Mucosa of descending colon (tissue), 3 donors: ENCODE results near the gene TBC1D12. TPM values are rescaled to one million over a fixed set of nuclear protein-coding genes. Genes with fewer than 3 reads are reported as not detected.
"Not testable (repeated sequence)": the region's sequence is repeated elsewhere in the genome, so short reads cannot be mapped to it uniquely, and the experiment has no call there.

Experiments
- ATAC-seq: fragments of 200-7000 bp; cut with Tn5 transposase; one replicate; pipeline ENCODE4 v1.9.1; 2020; ENCODE audit warnings: mild to moderate bottlenecking, moderate library complexity
- DNase-seq, 3 donors: peaks; one replicate each; pipeline ENCODE4 v3.0.0-alpha.2; 2020
- H3K36me3 ChIP-seq: fragments of 200-600 bp; one replicate; pipeline ENCODE4 v1.8.0; 2021; ENCODE audit warnings: low read depth, mild to moderate bottlenecking
- H3K4me1 ChIP-seq: fragments of 200-600 bp; one replicate; pipeline ENCODE4 v1.8.0; 2021; ENCODE audit warnings: low read depth, mild to moderate bottlenecking
- H3K4me3 ChIP-seq: fragments of 200-600 bp; one replicate; pipeline ENCODE4 v1.8.0; 2021; ENCODE audit warnings: mild to moderate bottlenecking
- H3K9me3 ChIP-seq: fragments of 200-600 bp; one replicate; pipeline ENCODE4 v1.8.0; 2021; ENCODE audit warnings: mild to moderate bottlenecking
- intact Hi-C, 2 donors: fragments of 100-400 bp; cut with DNase I in 1 of 2; cut with micrococcal nuclease in 1 of 2; formaldehyde crosslinking; loops; one replicate each; pipeline versions ENCODE4 v1.11.0 to v1.11.1; 2022; cut with DNase I, micrococcal nuclease
- total RNA-seq, 3 donors: library from RNA; stranded (reverse); fragmentation: NEBNext Ultra II Directional in 2 of 3; extraction: Animal tissue kit (Norgen Biotek cat#: 25700) in 2 of 3; gene quantifications; one replicate each; pipeline versions ENCODE4 v1.2.1 to v1.2.4, GENCODE V29; 2021 to 2023
- TF ChIP-seq, protein P1 (sequence below): fragments of 200-600 bp; IDR thresholded peaks from one replicate; pipeline ENCODE4 v1.8.0; 2022; ENCODE audit warnings: antibody characterized with exemption, mild to moderate bottlenecking
- donor health status: DM: no; HTN: no; CAD: no; lungs with moderate emphysema.
- donor health status: DM: no; HTN: no; CAD: no.
- donor health status: DM: no; HTN: yes; CAD: no.

TBC1D12 gene
- total RNA-seq, 3 donors from 2014 or later, result 13.6 to 20.2 (median 18.5) TPM

DNA sequence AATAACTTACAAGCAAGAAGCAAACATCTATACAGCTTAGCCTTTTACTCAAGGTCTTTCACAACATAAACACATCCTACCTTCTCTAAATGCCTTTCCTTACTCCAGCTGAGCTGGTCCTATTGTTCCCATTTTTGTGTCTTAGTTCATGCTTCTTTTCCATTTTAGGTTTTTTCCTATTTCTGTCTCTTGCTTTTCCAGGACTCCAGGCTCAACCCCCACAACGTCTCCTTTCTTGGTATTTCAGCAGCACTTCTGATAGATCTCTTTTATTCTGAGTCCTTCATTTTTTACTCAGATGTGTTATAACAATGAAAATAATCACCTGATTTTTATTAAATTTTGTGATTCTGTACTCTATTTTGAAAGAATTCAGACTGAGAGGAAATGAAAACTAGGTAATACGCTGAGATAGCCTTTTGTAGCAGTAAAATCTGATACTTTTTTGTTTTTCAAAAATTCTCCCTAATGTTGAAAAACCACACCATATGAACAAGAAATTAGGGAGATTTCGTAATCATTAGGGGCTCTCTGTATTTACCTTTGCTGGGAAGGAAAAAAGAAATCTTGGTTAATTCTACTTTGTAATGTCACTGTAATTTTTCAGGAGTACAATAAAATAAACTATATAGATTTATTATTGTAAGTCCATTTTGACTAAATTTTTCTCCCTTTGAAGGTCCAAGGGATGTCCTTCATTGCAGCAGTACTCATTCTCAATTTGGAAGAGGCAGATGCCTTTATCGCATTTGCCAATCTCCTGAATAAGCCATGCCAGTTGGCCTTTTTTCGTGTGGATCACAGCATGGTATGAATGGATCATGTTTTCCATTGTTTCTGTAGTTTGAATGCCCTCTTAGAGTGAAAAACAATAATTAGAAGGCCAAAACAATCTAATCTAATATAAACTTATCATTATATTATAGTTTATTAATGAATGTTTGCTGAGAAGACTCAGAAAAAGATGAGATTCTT, 119.2 kb downstream of the TBC1D12 start:
- Histone ChIP-seq H3K9me3 (no peaks in the 10 kb centered on the region), H3K4me3 (no peak overlapping the region), H3K36me3 (no peaks in the 10 kb centered on the region), H3K4me1 (no peaks in the 10 kb centered on the region)
- DNase-seq (no peak), ATAC-seq (no peak)
- intact Hi-C loops, result no loop called here
- TF ChIP-seq, protein P1, sequence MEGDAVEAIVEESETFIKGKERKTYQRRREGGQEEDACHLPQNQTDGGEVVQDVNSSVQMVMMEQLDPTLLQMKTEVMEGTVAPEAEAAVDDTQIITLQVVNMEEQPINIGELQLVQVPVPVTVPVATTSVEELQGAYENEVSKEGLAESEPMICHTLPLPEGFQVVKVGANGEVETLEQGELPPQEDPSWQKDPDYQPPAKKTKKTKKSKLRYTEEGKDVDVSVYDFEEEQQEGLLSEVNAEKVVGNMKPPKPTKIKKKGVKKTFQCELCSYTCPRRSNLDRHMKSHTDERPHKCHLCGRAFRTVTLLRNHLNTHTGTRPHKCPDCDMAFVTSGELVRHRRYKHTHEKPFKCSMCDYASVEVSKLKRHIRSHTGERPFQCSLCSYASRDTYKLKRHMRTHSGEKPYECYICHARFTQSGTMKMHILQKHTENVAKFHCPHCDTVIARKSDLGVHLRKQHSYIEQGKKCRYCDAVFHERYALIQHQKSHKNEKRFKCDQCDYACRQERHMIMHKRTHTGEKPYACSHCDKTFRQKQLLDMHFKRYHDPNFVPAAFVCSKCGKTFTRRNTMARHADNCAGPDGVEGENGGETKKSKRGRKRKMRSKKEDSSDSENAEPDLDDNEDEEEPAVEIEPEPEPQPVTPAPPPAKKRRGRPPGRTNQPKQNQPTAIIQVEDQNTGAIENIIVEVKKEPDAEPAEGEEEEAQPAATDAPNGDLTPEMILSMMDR, result no peak

DNA sequence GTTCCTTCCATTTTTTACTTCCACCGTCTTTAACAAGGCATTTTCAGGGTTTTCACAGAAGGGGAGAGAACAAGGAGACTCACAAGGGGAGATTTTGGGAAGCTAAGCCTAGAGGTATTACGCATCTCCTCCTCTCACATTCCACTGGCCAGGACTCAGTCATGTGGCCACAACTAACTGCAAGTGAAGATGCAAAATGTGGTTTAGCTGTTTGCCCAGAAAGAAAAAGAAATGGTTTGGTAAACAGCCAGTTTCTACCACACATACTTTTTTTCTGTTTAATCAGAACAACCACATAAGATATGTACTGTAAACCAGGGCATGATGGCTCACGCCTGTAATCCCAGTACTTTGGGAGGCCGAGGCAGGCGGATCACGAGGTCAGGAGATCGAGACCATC, 121.8 kb downstream of the TBC1D12 start:
- ATAC-seq, result no peak
- Histone ChIP-seq H3K36me3 (no peaks in the 10 kb centered on the region), H3K4me1 (no peaks in the 10 kb centered on the region), H3K4me3 (no peak overlapping the region), H3K9me3 (no peaks in the 10 kb centered on the region)
- TF ChIP-seq, protein P1, result no peak
- DNase-seq, result no peak
- intact Hi-C loops, result no loop called here

DNA sequence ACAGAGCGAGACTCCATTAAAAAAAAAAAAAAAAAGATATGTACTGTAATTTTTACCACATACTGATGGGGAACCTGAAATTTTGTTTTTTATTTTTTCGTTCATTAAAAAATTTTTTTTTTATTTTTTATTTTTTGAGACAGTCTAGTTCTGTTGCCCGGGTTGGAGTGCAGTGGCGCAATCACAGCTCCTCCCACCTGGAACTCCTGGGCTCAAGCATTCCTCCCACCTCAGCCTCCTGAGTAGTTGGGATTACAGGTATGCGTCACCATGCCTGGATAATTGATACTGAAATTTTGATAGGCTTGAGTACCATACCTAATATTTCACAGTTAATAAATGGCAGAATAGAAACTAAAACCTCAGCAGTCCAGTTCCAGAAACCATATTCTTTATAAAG, 122.4 kb downstream of the TBC1D12 start:
- ATAC-seq (no peak), DNase-seq (no peak)
- Histone ChIP-seq H3K4me3 (no peak overlapping the region), H3K36me3 (no peaks in the 10 kb centered on the region), H3K4me1 (no peaks in the 10 kb centered on the region), H3K9me3 (no peaks in the 10 kb centered on the region)
- intact Hi-C loops, result no loop called here
- TF ChIP-seq, protein P1, result no peak

DNA sequence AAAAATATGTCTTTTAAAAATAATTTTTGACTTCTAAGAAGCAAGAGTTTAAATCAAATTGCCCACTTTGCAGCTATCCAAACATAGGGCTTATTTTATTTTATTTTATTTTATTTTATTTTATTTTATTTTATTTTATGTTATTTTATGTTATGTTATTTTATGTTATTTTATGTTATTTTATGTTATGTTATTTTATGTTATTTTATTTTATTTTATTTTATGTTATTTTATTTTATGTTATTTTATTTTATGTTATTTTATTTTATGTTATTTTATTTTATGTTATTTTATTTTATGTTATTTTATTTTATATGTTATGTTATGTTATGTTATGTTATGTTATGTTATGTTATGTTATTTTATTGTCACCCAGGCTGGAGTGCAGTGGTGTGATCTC, 129.2 kb downstream of the TBC1D12 start:
- DNase-seq, H3K9me3 ChIP-seq, ATAC-seq, H3K4me3 ChIP-seq, H3K4me1 ChIP-seq, intact Hi-C loops, H3K36me3 ChIP-seq: not testable (repeated sequence)

DNA sequence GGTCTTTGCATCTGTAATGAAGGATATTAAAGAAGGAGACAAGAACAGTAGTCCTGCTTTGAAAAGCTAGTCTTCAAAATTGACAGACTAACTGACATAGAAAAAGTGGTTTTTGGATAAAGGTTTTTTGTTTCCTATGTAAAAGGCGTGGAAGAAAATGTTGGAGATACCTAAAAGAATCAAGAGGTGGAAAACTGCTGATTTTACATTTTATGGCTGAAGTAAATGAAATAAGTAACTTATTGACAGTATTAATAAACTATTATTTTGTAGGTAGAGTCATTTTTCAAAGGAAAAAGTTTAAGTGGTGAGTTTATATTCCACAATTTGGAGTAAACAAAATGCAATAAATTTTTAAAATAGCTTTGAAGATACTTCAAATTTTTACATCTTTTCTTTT, 130.7 kb downstream of the TBC1D12 start:
- intact Hi-C loops, result no loop called here
- DNase-seq (no peak), ATAC-seq (no peak)
- Histone ChIP-seq H3K4me3 (no peak overlapping the region), H3K36me3 (no peaks in the 10 kb centered on the region), H3K4me1 (no peaks in the 10 kb centered on the region), H3K9me3 (no peaks in the 10 kb centered on the region)
- TF ChIP-seq, protein P1, result no peak

DNA sequence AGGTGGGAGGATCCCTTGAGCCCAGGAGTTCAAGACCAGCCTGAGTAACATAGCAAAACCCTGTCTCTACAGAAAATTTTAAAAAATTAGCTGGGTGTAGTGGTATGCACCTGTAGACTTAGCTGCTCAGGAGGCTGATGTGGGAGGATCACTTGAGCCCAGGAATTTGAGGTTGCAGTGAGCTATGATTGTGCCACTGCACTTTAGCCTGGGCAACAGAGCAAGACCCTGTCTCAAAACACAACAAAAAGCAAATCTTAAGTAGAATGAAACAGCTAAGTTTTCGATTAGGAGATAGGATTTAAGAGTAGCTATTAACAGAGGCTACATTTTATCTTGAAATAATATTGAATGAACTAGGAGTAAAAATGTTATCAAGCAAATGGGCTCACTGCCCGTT, 139.9 kb downstream of the TBC1D12 start:
- H3K4me3 ChIP-seq, H3K36me3 ChIP-seq, ATAC-seq, intact Hi-C loops, H3K9me3 ChIP-seq, DNase-seq: not testable (repeated sequence)
- H3K4me1 ChIP-seq, result peaks cover 15% of the 10 kb centered on the region
